CD14-positive monocyte (primary cell): ENCODE data around the gene GNRHR. TPM values are rescaled to one million over a fixed set of nuclear protein-coding genes. Genes with fewer than 3 reads are reported as not detected.

Experiments used
- DNase-seq, 3 donors: peaks; one replicate each; pipeline ENCODE4 v3.0.0-alpha.2; 2011 to 2022
- H2AFZ ChIP-seq: 2 replicates; pipeline ENCODE4 v1.6.0; 2012; ENCODE audit warnings: mild to moderate bottlenecking, low read depth, low read length, inconsistent platforms; ENCODE audit not compliant: insufficient read depth, poor library complexity, severe bottlenecking
- H3K27ac ChIP-seq, 2 donors: 1 replicate in 1 of 2; 2 replicates in 1 of 2; pipeline ENCODE4 v1.5.1; 2012 to 2013; ENCODE audit warnings: low read length in 2 of 2, control low read depth in 1 of 2, inconsistent platforms in 1 of 2, low read depth in 1 of 2, mild to moderate bottlenecking in 1 of 2
- H3K27me3 ChIP-seq, 2 donors: one replicate each; pipeline versions ENCODE4 v1.6.0 to v1.6.1; 2011 to 2013; ENCODE audit warnings: low read length in 2 of 2; ENCODE audit not compliant: control insufficient read depth in 2 of 2, insufficient read depth in 2 of 2
- H3K36me3 ChIP-seq, 2 donors: replicated peaks in 1 of 2; 1 replicate in 1 of 2; 2 replicates in 1 of 2; pipeline versions ENCODE4 v1.5.1 to v1.6.1; 2012 to 2013; ENCODE audit warnings: low read length in 2 of 2, control low read depth in 1 of 2, inconsistent platforms in 1 of 2, mild to moderate bottlenecking in 1 of 2; ENCODE audit not compliant: insufficient read depth in 2 of 2, control insufficient read depth in 1 of 2
- H3K4me1 ChIP-seq, 2 donors: 1 replicate in 1 of 2; 2 replicates in 1 of 2; pipeline versions ENCODE4 v1.5.1 to v1.6.1; 2012 to 2013; ENCODE audit warnings: low read length in 2 of 2, control low read depth in 1 of 2, inconsistent platforms in 1 of 2, mild to moderate bottlenecking in 1 of 2, moderate library complexity in 1 of 2; ENCODE audit not compliant: insufficient read depth in 2 of 2, control insufficient read depth in 1 of 2
- H3K4me2 ChIP-seq: replicated peaks from 2 replicates; pipeline ENCODE3; 2012; ENCODE audit warnings: low read length, moderate library complexity, mild to moderate bottlenecking; ENCODE audit not compliant: poor library complexity, severe bottlenecking; ENCODE audit errors: extremely low read depth
- H3K4me3 ChIP-seq, 3 experiments: fragments of 200-600 bp in 1 of 3; sonication (generic) in 1 of 3; replicated peaks in 1 of 3; 1 replicate in 2 of 3; 2 replicates in 1 of 3; pipeline ENCODE4 v1.5.1; 2011 to 2013; ENCODE audit warnings: low read length in 3 of 3, mild to moderate bottlenecking in 3 of 3, control low read depth in 2 of 3, low read depth in 2 of 3, inconsistent platforms in 1 of 3, moderate library complexity in 1 of 3
- H3K79me2 ChIP-seq: 2 replicates; pipeline ENCODE4 v1.6.0; 2012; ENCODE audit warnings: mild to moderate bottlenecking, control low read depth, inconsistent platforms, low read length, moderate library complexity; ENCODE audit not compliant: insufficient read depth
- H3K9ac ChIP-seq: 2 replicates; pipeline ENCODE4 v1.6.0; 2017; ENCODE audit warnings: low read length, mild to moderate bottlenecking; ENCODE audit not compliant: insufficient read depth, poor library complexity, severe bottlenecking
- H3K9me3 ChIP-seq, 2 donors: replicated peaks in 1 of 2; 1 replicate in 1 of 2; 2 replicates in 1 of 2; pipeline versions ENCODE4 v1.5.1 to v1.6.1; 2012 to 2013; ENCODE audit warnings: low read length in 2 of 2, control low read depth in 1 of 2; ENCODE audit not compliant: control insufficient read depth in 1 of 2, insufficient read depth in 1 of 2
- H4K20me1 ChIP-seq: 2 replicates; pipeline ENCODE4 v1.6.0; 2012; ENCODE audit warnings: mild to moderate bottlenecking, low read length, control low read depth, moderate library complexity; ENCODE audit not compliant: insufficient read depth
- H3K27ac Mint-ChIP-seq, 7 donors: one replicate each; pipeline ENCODE4 v1.8.0; 2020; ENCODE audit warnings: mild to moderate bottlenecking in 7 of 7, mixed read lengths in 7 of 7, moderate library complexity in 6 of 7, inconsistent platforms in 2 of 7
- H3K27me3 Mint-ChIP-seq, 3 donors: one replicate each; pipeline ENCODE4 v1.8.0; 2021 to 2022; ENCODE audit warnings: low read depth in 3 of 3, mild to moderate bottlenecking in 3 of 3, mixed read lengths in 3 of 3, moderate library complexity in 3 of 3, inconsistent platforms in 1 of 3
- H3K36me3 Mint-ChIP-seq, 2 donors: one replicate each; pipeline ENCODE4 v1.8.0; 2020; ENCODE audit warnings: mixed read lengths in 2 of 2, inconsistent platforms in 1 of 2, mild to moderate bottlenecking in 1 of 2
- H3K4me1 Mint-ChIP-seq: one replicate; pipeline ENCODE4 v1.8.0; 2020; ENCODE audit warnings: mild to moderate bottlenecking, mixed read lengths
- H3K4me3 Mint-ChIP-seq, 2 donors: one replicate each; pipeline ENCODE4 v1.8.0; 2020; ENCODE audit warnings: mild to moderate bottlenecking in 2 of 2, mixed read lengths in 2 of 2, moderate library complexity in 1 of 2
- H3K9me3 Mint-ChIP-seq, 7 donors: one replicate each; pipeline ENCODE4 v1.8.0; 2020 to 2022; ENCODE audit warnings: mixed read lengths in 7 of 7, mild to moderate bottlenecking in 6 of 7, moderate library complexity in 6 of 7, inconsistent platforms in 2 of 7
- WGBS: methylation state at CpG from one replicate; pipeline ENCODE4 v1.1.5; 2013; ENCODE audit warnings: missing lambda C conversion rate; ENCODE audit not compliant: insufficient coverage; 5-methylcytosine and 5-hydroxymethylcytosine counted together
- intact Hi-C, 2 donors: fragments of 100-400 bp; cut with micrococcal nuclease; formaldehyde crosslinking; loops; one replicate each; pipeline versions ENCODE4 v1.15.0 to v1.15.1; 2023
- polyA plus RNA-seq, 3 donors: library from polyadenylated mRNA; depleted of rRNA in 1 of 3; unstranded in 2 of 3; stranded (reverse) in 1 of 3; fragments of 300-500 nt in 2 of 3; fragments of >200 nt in 1 of 3; fragmentation: Illumina TruSeq in 2 of 3; gene quantifications; 1 replicate in 2 of 3; 2 replicates in 1 of 3; pipeline ENCODE4 v1.2.3, GENCODE V29; 2012 to 2021
- TF ChIP-seq, protein P1 (sequence below): fragments of 200-600 bp; IDR thresholded peaks from one replicate; pipeline ENCODE4 v1.8.0; 2022; ENCODE audit warnings: antibody characterized with exemption, mild to moderate bottlenecking

GNRHR gene
- polyA plus RNA-seq, 3 donors = not detected

DNA sequence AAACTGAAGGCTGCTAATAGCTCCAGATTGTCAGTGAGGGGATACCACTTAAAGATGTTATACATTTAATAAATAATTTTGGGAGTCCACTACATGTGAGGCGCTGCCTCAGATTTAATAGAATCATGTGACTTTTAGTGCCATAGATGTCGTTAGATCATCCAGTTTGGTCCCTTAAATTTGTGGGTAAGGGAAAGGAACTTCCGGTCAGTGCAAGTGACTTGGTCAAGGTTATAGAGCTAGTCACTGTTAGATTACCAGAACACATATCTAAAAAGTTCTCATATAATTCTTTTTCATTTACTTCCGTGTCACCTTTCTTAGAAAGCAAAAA lies 52.7 kb downstream of the GNRHR start:
- Mint-ChIP-seq H3K27ac (peak overlapping the region; percentile 92 to 97 (median 95)), H3K4me3 (peak overlapping the region; percentile 90 to 94), H3K36me3 (peaks cover 3 to 14% of the 10 kb centered on the region in 2 donors), H3K9me3 (peaks cover 0 to 9% (median 5%) of the 10 kb centered on the region in 7 donors), H3K27me3 (no peaks in the 10 kb centered on the region), H3K4me1 (peaks cover 24% of the 10 kb centered on the region)
- Histone ChIP-seq H3K9me3 (no peaks in the 10 kb centered on the region), H3K27me3 (no peaks in the 10 kb centered on the region), H3K36me3 (no peaks in the 10 kb centered on the region), H3K79me2 (peaks cover 58% of the 10 kb centered on the region), H3K9ac (peak overlapping the region; percentile 89), H3K4me3 (peak overlapping the region; percentile 75 to 96 (median 75)), H2AFZ (peak overlapping the region; percentile 75), H3K4me2 (peak overlapping the region; percentile 93), H4K20me1 (peaks cover 7% of the 10 kb centered on the region), H3K4me1 (peaks cover 17 to 21% of the 10 kb centered on the region in 2 donors), H3K27ac (peak overlapping the region in 1 of 2 donors; percentile 96)
- TF ChIP-seq, protein P1, sequence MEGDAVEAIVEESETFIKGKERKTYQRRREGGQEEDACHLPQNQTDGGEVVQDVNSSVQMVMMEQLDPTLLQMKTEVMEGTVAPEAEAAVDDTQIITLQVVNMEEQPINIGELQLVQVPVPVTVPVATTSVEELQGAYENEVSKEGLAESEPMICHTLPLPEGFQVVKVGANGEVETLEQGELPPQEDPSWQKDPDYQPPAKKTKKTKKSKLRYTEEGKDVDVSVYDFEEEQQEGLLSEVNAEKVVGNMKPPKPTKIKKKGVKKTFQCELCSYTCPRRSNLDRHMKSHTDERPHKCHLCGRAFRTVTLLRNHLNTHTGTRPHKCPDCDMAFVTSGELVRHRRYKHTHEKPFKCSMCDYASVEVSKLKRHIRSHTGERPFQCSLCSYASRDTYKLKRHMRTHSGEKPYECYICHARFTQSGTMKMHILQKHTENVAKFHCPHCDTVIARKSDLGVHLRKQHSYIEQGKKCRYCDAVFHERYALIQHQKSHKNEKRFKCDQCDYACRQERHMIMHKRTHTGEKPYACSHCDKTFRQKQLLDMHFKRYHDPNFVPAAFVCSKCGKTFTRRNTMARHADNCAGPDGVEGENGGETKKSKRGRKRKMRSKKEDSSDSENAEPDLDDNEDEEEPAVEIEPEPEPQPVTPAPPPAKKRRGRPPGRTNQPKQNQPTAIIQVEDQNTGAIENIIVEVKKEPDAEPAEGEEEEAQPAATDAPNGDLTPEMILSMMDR = no peak
- intact Hi-C loops = no loop called here
- WGBS = no CpG with 5 or more reads among the region's 4 CpGs
- peak in 1 of 3 donors; percentile 26 for DNase-seq

DNA sequence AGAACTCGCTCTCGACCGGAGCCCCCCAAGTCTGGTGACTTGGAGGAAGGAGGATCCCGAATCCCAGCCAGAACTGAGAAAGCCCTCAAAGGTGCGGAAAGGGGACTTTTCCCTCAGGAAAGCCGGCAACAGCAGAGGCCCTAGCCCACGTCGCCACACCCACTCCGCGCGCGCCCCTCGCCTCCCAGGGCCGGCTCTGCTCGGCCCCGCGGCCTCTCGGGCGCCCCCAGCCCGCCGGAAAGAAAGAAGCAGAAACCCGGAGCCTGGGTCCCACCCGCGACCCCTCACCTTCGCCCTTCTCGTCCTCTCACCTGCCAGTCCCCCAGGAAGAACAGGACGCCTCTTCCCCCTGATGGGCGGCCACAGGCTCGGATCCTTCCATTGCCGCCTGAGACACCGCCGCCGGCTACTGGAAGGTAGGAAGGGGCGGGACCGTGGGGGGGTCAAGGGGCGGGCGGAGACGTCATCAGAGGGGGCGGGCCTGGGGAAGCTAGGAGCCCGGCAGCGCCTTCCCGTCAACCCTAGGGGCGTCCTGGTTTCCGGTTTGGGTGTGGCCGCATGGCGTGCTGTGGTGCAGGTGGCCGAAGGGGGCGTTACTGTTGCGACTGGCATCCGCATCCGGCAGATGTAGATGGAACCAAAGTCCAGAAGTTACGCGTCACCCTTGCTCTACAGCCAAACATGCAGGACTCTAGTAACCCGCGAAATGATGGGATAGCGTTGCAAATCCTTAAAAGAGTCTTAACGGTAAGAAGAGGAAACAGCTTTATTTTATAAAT lies 53.3 kb downstream of the GNRHR start, which contains the start of gene UBA6:
Gene UBA6 (minus strand): TSS at position 418 of the 779 bp plus-strand sequence. CDS start 36 bp downstream, at position 382.
- H3K27ac Mint-ChIP-seq = peak within 1 kb of the TSS; percentile 92 to 97 (median 95)
- H3K79me2 ChIP-seq = peaks cover 59% of the 10 kb centered on the region
- TF ChIP-seq, protein P1 = peak; percentile 41
- H2AFZ ChIP-seq = peak within 1 kb of the TSS; percentile 75
- WGBS = under 1% methylated on average over 39 of the region's 57 CpGs
- H4K20me1 ChIP-seq = peaks cover 7% of the 10 kb centered on the region
- peaks cover 24% of the 10 kb centered on the region for H3K4me1 Mint-ChIP-seq
- intact Hi-C loops = no loop called here
- peak within 1 kb of the TSS; percentile 90 to 96 for H3K27ac ChIP-seq
- H3K27me3 ChIP-seq = no peaks in the 10 kb centered on the region
- peaks cover 6 to 15% of the 10 kb centered on the region in 2 donors for H3K36me3 Mint-ChIP-seq
- peak within 1 kb of the TSS; percentile 93 for H3K4me2 ChIP-seq
- peak; percentile 93 to 96 (median 95) for DNase-seq
- peak within 1 kb of the TSS; percentile 75 to 96 (median 75) for H3K4me3 ChIP-seq
- peak within 1 kb of the TSS; percentile 90 to 94 for H3K4me3 Mint-ChIP-seq
- peaks cover 0 to 2% of the 10 kb centered on the region in 2 donors for H3K36me3 ChIP-seq
- peaks cover 0 to 5% (median 0%) of the 10 kb centered on the region in 7 donors for H3K9me3 Mint-ChIP-seq
- no peaks in the 10 kb centered on the region for H3K27me3 Mint-ChIP-seq
- H3K4me1 ChIP-seq = peaks cover 17 to 21% of the 10 kb centered on the region in 2 donors
- H3K9me3 ChIP-seq = no peaks in the 10 kb centered on the region
- H3K9ac ChIP-seq = peak within 1 kb of the TSS; percentile 89
